GM23338 (cell line): ENCODE measurements around the gene EML1. TPM values are rescaled to one million over a fixed set of nuclear protein-coding genes. Genes with fewer than 3 reads are reported as not detected.

Source experiments
- ATAC-seq: fragments of 200-7000 bp; cut with Tn5 transposase; 3 replicates; pipeline ENCODE4 v1.9.1; 2020
- DNase-seq: peaks from one replicate; pipeline ENCODE4 v3.0.0-alpha.2; 2015; ENCODE audit warnings: low spot score
- H2AFZ ChIP-seq: fragments of 200-600 bp; sonication (generic); 2 replicates; pipeline ENCODE4 v1.8.0; 2016; ENCODE audit warnings: antibody characterized with exemption, mild to moderate bottlenecking, moderate library complexity
- H3F3A ChIP-seq: fragments of 200-600 bp; sonication (generic); replicated peaks from 2 replicates; pipeline ENCODE4 v1.8.0; 2017; ENCODE audit warnings: antibody characterized with exemption, mixed run types, low read depth
- H3K27ac ChIP-seq: fragments of 200-600 bp; sonication (generic); 2 replicates; pipeline ENCODE4 v1.6.1; 2016; ENCODE audit warnings: low read depth
- H3K27me3 ChIP-seq: fragments of 200-600 bp; sonication (generic); 2 replicates; pipeline ENCODE4 v1.8.0; 2016; ENCODE audit warnings: mild to moderate bottlenecking, mixed run types, moderate library complexity; ENCODE audit not compliant: insufficient read depth
- H3K36me3 ChIP-seq: fragments of 200-600 bp; sonication (generic); 2 replicates; pipeline ENCODE4 v1.8.0; 2016; ENCODE audit warnings: mild to moderate bottlenecking; ENCODE audit not compliant: insufficient read depth
- H3K4me1 ChIP-seq: fragments of 200-600 bp; sonication (generic); 2 replicates; pipeline ENCODE4 v1.8.0; 2016; ENCODE audit warnings: mild to moderate bottlenecking, moderate library complexity; ENCODE audit not compliant: insufficient read depth
- H3K4me2 ChIP-seq: fragments of 200-600 bp; sonication (generic); 2 replicates; pipeline ENCODE4 v1.7.1; 2017; ENCODE audit warnings: mixed run types
- H3K4me3 ChIP-seq: fragments of 200-600 bp; sonication (generic); 2 replicates; pipeline ENCODE4 v1.6.1; 2016; ENCODE audit warnings: mixed run types
- H3K79me2 ChIP-seq: fragments of 200-600 bp; sonication (generic); replicated peaks from 2 replicates; pipeline ENCODE4 v1.8.0; 2017; ENCODE audit warnings: mild to moderate bottlenecking; ENCODE audit not compliant: insufficient read depth
- H3K9me2 ChIP-seq: fragments of 200-600 bp; sonication (generic); 2 replicates; pipeline ENCODE4 v1.8.0; 2017; ENCODE audit not compliant: insufficient read depth
- H4K20me1 ChIP-seq: fragments of 200-600 bp; sonication (generic); replicated peaks from 2 replicates; pipeline ENCODE4 v1.8.0; 2017; ENCODE audit warnings: mild to moderate bottlenecking; ENCODE audit not compliant: insufficient read depth
- H3K27ac Mint-ChIP-seq: 2 replicates; pipeline ENCODE4 v1.8.0; 2020; ENCODE audit warnings: inconsistent platforms, mild to moderate bottlenecking, moderate library complexity, mixed read lengths
- H3K27me3 Mint-ChIP-seq: 3 replicates; pipeline ENCODE4 v1.8.0; 2022; ENCODE audit warnings: low read depth, mild to moderate bottlenecking, moderate library complexity, mixed read lengths, inconsistent platforms; ENCODE audit not compliant: insufficient read depth, poor library complexity
- H3K36me3 Mint-ChIP-seq: 3 replicates; pipeline ENCODE4 v1.8.0; 2021; ENCODE audit warnings: low read depth, mild to moderate bottlenecking, inconsistent platforms, moderate library complexity, mixed read lengths
- H3K4me1 Mint-ChIP-seq: 3 replicates; pipeline ENCODE4 v1.8.0; 2020; ENCODE audit warnings: mild to moderate bottlenecking, inconsistent platforms, mixed read lengths
- H3K4me3 Mint-ChIP-seq: 3 replicates; pipeline ENCODE4 v1.8.0; 2021; ENCODE audit warnings: moderate library complexity, mild to moderate bottlenecking, inconsistent platforms, mixed read lengths
- H3K9me3 Mint-ChIP-seq: 3 replicates; pipeline ENCODE4 v1.8.0; 2020; ENCODE audit warnings: moderate library complexity, mild to moderate bottlenecking, inconsistent platforms, mixed read lengths
- CTCF ChIP-seq, 2 experiments: fragments of 200-600 bp in 1 of 2; sonication (generic) in 1 of 2; conservative IDR thresholded peaks; 2 replicates each; pipeline versions ENCODE4 v1.5.1 to v1.6.1; 2016 to 2017; ENCODE audit warnings: antibody characterized with exemption in 2 of 2, low read depth in 2 of 2, mild to moderate bottlenecking in 2 of 2, moderate library complexity in 1 of 2
- POLR2AphosphoS5 ChIP-seq: IDR thresholded peaks from 2 replicates; pipeline ENCODE4 v1.6.1; 2016; ENCODE audit warnings: antibody characterized with exemption, low read depth
- STAT1 ChIP-seq: IDR thresholded peaks from one replicate; pipeline ENCODE4 v1.6.1; 2016; ENCODE audit warnings: antibody characterized with exemption; ENCODE audit not compliant: unreplicated experiment
- ZNF114 ChIP-seq: fragments of 250-450 bp; sonication (Bioruptor Pico); IDR thresholded peaks from 2 replicates; pipeline ENCODE4 v1.5.0; 2020; ENCODE audit warnings: mild to moderate bottlenecking, moderate library complexity
- polyA plus RNA-seq: library from polyadenylated mRNA; unstranded; fragments of >200 nt; fragmentation: Nextera tagmentation; extraction: Ambion mirVana; gene quantifications from 2 replicates; pipeline ENCODE4 v1.2.1, GENCODE V29; 2016
- total RNA-seq: library from RNA; depleted of rRNA; stranded (reverse); fragments of >200 nt; shearing (Covaris generic); gene quantifications from 2 replicates; pipeline ENCODE4 v1.2.3, GENCODE V29; 2014
- TF ChIP-seq, protein P1 (sequence below): IDR thresholded peaks from 2 replicates; pipeline ENCODE4 v1.6.1; 2016; ENCODE audit warnings: antibody characterized with exemption
- TF ChIP-seq, protein P2 (sequence below): IDR thresholded peaks from one replicate; pipeline ENCODE4 v1.6.1; 2018; ENCODE audit warnings: antibody characterized with exemption; ENCODE audit not compliant: unreplicated experiment
- TF ChIP-seq, protein P3 (sequence below): fragments of 250-450 bp; sonication (Bioruptor Pico); IDR thresholded peaks from 2 replicates; pipeline ENCODE4 v1.5.0; 2020; ENCODE audit warnings: mild to moderate bottlenecking, moderate library complexity

EML1 gene
- total and polyA plus RNA-seq, 2 experiments from 2014 or later, result 7.0 to 18.1 TPM

- no peaks in the 10 kb centered on the region; the same call in 2 of the 3 replicates for H3K36me3 Mint-ChIP-seq
- Histone ChIP-seq H3F3A (no peaks in the 10 kb centered on the region), H3K4me3 (peak overlapping the region; percentile 68), H3K9me2 (no peaks in the 10 kb centered on the region), H2AFZ (peak overlapping the region; percentile 97), H3K36me3 (no peaks in the 10 kb centered on the region), H4K20me1 (no peaks in the 10 kb centered on the region), H3K4me2 (peak overlapping the region; percentile 90), H3K27ac (no peak overlapping the region), H3K4me1 (peaks cover 10% of the 10 kb centered on the region; the same call in 1 of the 2 replicates), H3K79me2 (no peaks in the 10 kb centered on the region), H3K27me3 (no peaks in the 10 kb centered on the region; the same call in 1 of the 2 replicates)
- peaks cover 15% of the 10 kb centered on the region for H3K27me3 Mint-ChIP-seq
- H3K4me1 Mint-ChIP-seq, result peaks cover 21% of the 10 kb centered on the region
- H3K4me3 Mint-ChIP-seq, result peak overlapping the region; percentile 72
- no peak overlapping the region for H3K27ac Mint-ChIP-seq
- no peaks in the 10 kb centered on the region for H3K9me3 Mint-ChIP-seq
- DNase-seq (peak; percentile 77), ATAC-seq (peak; percentile 87)
- TF ChIP-seq, protein P1, sequence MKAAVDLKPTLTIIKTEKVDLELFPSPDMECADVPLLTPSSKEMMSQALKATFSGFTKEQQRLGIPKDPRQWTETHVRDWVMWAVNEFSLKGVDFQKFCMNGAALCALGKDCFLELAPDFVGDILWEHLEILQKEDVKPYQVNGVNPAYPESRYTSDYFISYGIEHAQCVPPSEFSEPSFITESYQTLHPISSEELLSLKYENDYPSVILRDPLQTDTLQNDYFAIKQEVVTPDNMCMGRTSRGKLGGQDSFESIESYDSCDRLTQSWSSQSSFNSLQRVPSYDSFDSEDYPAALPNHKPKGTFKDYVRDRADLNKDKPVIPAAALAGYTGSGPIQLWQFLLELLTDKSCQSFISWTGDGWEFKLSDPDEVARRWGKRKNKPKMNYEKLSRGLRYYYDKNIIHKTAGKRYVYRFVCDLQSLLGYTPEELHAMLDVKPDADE, result no peak
- TF ChIP-seq ZNF114 (CRISPR knock-in tag) (no peak), CTCF (conservative IDR thresholded peaks at IDR 0.05; ENCODE audit: low read depth in 2 of 2) (peak; percentile 94 to 100), POLR2AphosphoS5 (no peak)
Measured at GRCh38 chr14:99946652-99947489, 153.7 kb downstream of the EML1 start.

DNA sequence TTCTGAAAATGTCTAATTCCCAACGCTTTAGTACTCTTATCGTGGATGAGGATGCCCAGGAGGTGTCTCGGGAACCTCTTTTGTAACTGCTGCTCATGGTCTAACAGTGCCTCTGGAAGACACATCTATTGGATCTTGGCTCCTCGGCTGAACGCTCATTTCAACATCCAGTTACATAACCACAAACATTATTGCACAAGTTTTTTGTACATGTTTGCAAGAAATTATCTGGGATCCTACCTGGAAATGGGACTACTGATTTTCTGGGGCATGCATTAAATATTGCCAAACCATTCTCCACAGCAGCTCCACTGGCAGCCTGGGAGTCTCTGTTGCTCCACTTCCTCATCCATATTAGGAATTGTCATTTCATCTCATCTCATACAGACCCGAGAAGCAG is 154.5 kb downstream of the EML1 start:
- Mint-ChIP-seq H3K27ac (no peak overlapping the region), H3K36me3 (no peaks in the 10 kb centered on the region; the same call in 1 of the 3 replicates), H3K9me3 (no peaks in the 10 kb centered on the region; the same call in 2 of the 3 replicates), H3K4me1 (peaks cover 21% of the 10 kb centered on the region), H3K27me3 (peaks cover 15% of the 10 kb centered on the region), H3K4me3 (no peak overlapping the region; the same call in 2 of the 3 replicates)
- Histone ChIP-seq H4K20me1 (no peaks in the 10 kb centered on the region), H3K27me3 (no peaks in the 10 kb centered on the region; the same call in 1 of the 2 replicates), H3F3A (no peaks in the 10 kb centered on the region), H3K27ac (no peak overlapping the region), H3K79me2 (no peaks in the 10 kb centered on the region), H2AFZ (no peak overlapping the region), H3K4me1 (peaks cover 10% of the 10 kb centered on the region; the same call in 1 of the 2 replicates), H3K4me2 (no peak overlapping the region), H3K36me3 (no peaks in the 10 kb centered on the region), H3K9me2 (no peaks in the 10 kb centered on the region), H3K4me3 (no peak overlapping the region)
- ATAC-seq (no peak), DNase-seq (no peak)
- TF ChIP-seq, protein P2, sequence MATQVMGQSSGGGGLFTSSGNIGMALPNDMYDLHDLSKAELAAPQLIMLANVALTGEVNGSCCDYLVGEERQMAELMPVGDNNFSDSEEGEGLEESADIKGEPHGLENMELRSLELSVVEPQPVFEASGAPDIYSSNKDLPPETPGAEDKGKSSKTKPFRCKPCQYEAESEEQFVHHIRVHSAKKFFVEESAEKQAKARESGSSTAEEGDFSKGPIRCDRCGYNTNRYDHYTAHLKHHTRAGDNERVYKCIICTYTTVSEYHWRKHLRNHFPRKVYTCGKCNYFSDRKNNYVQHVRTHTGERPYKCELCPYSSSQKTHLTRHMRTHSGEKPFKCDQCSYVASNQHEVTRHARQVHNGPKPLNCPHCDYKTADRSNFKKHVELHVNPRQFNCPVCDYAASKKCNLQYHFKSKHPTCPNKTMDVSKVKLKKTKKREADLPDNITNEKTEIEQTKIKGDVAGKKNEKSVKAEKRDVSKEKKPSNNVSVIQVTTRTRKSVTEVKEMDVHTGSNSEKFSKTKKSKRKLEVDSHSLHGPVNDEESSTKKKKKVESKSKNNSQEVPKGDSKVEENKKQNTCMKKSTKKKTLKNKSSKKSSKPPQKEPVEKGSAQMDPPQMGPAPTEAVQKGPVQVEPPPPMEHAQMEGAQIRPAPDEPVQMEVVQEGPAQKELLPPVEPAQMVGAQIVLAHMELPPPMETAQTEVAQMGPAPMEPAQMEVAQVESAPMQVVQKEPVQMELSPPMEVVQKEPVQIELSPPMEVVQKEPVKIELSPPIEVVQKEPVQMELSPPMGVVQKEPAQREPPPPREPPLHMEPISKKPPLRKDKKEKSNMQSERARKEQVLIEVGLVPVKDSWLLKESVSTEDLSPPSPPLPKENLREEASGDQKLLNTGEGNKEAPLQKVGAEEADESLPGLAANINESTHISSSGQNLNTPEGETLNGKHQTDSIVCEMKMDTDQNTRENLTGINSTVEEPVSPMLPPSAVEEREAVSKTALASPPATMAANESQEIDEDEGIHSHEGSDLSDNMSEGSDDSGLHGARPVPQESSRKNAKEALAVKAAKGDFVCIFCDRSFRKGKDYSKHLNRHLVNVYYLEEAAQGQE, result no peak
- TF ChIP-seq, protein P3, sequence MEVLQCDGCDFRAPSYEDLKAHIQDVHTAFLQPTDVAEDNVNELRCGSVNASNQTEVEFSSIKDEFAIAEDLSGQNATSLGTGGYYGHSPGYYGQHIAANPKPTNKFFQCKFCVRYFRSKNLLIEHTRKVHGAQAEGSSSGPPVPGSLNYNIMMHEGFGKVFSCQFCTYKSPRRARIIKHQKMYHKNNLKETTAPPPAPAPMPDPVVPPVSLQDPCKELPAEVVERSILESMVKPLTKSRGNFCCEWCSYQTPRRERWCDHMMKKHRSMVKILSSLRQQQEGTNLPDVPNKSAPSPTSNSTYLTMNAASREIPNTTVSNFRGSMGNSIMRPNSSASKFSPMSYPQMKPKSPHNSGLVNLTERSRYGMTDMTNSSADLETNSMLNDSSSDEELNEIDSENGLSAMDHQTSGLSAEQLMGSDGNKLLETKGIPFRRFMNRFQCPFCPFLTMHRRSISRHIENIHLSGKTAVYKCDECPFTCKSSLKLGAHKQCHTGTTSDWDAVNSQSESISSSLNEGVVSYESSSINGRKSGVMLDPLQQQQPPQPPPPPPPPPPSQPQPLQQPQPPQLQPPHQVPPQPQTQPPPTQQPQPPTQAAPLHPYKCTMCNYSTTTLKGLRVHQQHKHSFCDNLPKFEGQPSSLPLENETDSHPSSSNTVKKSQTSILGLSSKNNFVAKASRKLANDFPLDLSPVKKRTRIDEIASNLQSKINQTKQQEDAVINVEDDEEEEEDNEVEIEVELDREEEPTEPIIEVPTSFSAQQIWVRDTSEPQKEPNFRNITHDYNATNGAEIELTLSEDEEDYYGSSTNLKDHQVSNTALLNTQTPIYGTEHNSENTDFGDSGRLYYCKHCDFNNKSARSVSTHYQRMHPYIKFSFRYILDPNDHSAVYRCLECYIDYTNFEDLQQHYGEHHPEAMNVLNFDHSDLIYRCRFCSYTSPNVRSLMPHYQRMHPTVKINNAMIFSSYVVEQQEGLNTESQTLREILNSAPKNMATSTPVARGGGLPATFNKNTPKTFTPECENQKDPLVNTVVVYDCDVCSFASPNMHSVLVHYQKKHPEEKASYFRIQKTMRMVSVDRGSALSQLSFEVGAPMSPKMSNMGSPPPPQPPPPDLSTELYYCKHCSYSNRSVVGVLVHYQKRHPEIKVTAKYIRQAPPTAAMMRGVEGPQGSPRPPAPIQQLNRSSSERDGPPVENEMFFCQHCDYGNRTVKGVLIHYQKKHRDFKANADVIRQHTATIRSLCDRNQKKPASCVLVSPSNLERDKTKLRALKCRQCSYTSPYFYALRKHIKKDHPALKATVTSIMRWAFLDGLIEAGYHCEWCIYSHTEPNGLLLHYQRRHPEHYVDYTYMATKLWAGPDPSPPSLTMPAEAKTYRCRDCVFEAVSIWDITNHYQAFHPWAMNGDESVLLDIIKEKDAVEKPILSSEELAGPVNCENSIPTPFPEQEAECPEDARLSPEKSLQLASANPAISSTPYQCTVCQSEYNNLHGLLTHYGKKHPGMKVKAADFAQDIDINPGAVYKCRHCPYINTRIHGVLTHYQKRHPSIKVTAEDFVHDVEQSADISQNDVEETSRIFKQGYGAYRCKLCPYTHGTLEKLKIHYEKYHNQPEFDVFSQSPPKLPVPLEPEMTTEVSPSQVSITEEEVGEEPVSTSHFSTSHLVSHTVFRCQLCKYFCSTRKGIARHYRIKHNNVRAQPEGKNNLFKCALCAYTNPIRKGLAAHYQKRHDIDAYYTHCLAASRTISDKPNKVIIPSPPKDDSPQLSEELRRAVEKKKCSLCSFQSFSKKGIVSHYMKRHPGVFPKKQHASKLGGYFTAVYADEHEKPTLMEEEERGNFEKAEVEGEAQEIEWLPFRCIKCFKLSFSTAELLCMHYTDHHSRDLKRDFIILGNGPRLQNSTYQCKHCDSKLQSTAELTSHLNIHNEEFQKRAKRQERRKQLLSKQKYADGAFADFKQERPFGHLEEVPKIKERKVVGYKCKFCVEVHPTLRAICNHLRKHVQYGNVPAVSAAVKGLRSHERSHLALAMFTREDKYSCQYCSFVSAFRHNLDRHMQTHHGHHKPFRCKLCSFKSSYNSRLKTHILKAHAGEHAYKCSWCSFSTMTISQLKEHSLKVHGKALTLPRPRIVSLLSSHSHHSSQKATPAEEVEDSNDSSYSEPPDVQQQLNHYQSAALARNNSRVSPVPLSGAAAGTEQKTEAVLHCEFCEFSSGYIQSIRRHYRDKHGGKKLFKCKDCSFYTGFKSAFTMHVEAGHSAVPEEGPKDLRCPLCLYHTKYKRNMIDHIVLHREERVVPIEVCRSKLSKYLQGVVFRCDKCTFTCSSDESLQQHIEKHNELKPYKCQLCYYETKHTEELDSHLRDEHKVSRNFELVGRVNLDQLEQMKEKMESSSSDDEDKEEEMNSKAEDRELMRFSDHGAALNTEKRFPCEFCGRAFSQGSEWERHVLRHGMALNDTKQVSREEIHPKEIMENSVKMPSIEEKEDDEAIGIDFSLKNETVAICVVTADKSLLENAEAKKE, result no peak
- no peak for TF ChIP-seq STAT1
